Retinal pigment epithelial cell (primary cell): ENCODE measurements around the gene TIMM44.

Experiments used
- DNase-seq: peaks from one replicate; pipeline ENCODE4 v3.0.0-alpha.2; 2010; ENCODE audit warnings: low read depth
- H3K4me3 ChIP-seq: 2 replicates; pipeline ENCODE4 v1.5.1; 2011; ENCODE audit warnings: mild to moderate bottlenecking, low read length, control low read depth, moderate library complexity
- CTCF ChIP-seq: conservative IDR thresholded peaks from 2 replicates; pipeline ENCODE4 v1.5.1; 2011; ENCODE audit warnings: low read depth, low read length, control low read depth, inconsistent platforms

The TIMM44 gene

GRCh38 chr19:7977021-7977722 is 33.7 kb upstream of the TIMM44 start:
- H3K4me3 ChIP-seq: no peak overlapping the region
- no peak for DNase-seq
- no peak for TF ChIP-seq CTCF

- DNase-seq: no peak
- no peak for TF ChIP-seq CTCF
- H3K4me3 ChIP-seq: no peak overlapping the region
Observed at GRCh38 chr19:7976461-7976860, 33.0 kb upstream of the TIMM44 start.

GRCh38 chr19:7975037-7975436 is 31.6 kb upstream of the TIMM44 start:
- no peak for DNase-seq
- no peak for TF ChIP-seq CTCF
- H3K4me3 ChIP-seq: no peak overlapping the region

- TF ChIP-seq CTCF: no peak
- H3K4me3 ChIP-seq: no peak overlapping the region
- DNase-seq: no peak
Observed at GRCh38 chr19:7973883-7974282, 30.4 kb upstream of the TIMM44 start.

- DNase-seq: no peak
- no peak for TF ChIP-seq CTCF
- no peak overlapping the region for H3K4me3 ChIP-seq
Observed at GRCh38 chr19:7971553-7972520, 28.4 kb upstream of the TIMM44 start.

GRCh38 chr19:7970716-7971448 is 27.4 kb upstream of the TIMM44 start:
- peak; percentile 92 for TF ChIP-seq CTCF
- DNase-seq: no peak
- H3K4me3 ChIP-seq: no peak overlapping the region
